HS-5 (cell line): ENCODE results near the gene SLC1A4.
A peak's percentile ranks its signal among the peaks of the same experiment; 100 is the strongest.
"Not testable (repeated sequence)": the region's sequence is repeated elsewhere in the genome, so short reads cannot be mapped to it uniquely, and the experiment has no call there.

Source experiments
- DNase-seq: peaks from one replicate; pipeline ENCODE4 v3.0.0-alpha.2; 2012; ENCODE audit warnings: low read depth

The SLC1A4 gene

GRCh38 chr2:65026704-65027464 is 37.7 kb downstream of the SLC1A4 start:
- DNase-seq, result no peak

- DNase-seq, result no peak
Observed at GRCh38 chr2:65027616-65028244, 38.5 kb downstream of the SLC1A4 start.

DNA sequence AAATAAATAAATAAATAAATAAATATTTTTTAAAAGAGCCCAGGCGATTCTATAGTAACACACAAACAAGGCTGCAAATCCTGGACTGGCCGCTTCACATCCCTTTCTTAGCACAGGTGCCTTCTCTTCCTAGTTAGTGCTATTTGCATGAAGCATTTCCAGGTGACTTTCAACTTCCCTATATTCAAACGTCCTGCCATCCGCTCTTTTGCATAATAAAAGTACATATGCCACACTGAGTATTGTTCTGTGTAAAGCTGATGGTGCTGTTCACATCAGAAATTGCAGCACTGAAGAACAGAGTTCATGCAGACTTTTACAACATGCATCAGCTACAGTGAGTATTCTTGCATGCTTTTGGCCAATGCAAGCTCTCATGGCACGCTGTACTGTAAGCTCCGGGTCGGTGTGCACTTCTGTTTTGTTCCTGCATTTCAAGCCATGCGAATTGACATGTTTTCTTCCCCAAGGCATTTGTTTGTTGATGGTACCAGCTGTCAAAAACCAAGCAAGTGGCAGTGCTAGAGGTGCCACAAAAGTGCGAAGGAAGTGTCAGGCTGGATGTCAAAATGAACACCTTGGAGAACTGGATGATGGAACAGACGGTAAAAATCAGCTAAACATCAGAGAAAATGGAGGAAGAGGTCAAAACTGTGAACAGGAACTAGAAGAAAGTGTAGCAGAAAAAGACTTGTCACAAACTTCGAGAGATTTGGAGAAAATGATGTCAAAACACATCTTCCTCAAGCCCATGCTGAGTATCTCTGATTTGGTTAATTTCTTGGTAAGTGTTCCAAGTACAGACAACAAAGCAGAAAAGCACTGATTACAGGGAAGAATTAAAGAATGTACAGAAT is 41.5 kb downstream of the SLC1A4 start:
- no peak for DNase-seq

DNA sequence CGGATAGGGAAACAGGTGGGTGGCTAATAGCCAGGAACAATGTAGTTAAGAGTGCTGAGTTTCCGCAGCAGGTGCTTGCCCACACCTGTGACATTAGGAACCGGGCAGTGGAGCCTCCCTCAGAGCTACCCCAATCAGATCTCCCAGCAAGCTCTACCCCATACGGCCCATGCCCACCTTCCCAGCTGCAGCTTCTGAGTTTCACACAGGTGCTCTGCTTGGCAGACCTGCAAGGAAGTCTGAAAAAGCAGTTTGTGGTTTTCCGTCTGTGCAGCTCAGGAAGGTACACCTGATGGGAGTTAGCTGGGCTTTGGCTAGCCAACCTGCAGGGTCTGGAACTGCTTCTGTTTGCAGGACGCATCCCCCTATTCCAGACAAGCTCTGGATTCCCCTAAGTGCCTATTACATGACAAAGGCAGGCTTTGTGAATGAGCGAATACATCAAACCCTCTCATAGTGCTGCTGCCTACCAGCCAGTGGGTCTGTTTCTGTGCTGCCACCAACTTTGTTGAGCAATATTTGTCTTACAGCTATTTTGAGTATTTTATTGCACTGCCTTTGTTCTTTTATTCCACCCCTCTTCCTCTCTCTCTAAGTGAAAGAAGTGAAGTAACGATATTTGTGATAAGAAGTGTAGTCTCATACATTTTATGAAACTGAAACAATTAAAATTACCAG is 42.3 kb downstream of the SLC1A4 start:
- no peak for DNase-seq

GRCh38 chr2:65032019-65032975 is 43.1 kb downstream of the SLC1A4 start:
- DNase-seq, result no peak

DNA sequence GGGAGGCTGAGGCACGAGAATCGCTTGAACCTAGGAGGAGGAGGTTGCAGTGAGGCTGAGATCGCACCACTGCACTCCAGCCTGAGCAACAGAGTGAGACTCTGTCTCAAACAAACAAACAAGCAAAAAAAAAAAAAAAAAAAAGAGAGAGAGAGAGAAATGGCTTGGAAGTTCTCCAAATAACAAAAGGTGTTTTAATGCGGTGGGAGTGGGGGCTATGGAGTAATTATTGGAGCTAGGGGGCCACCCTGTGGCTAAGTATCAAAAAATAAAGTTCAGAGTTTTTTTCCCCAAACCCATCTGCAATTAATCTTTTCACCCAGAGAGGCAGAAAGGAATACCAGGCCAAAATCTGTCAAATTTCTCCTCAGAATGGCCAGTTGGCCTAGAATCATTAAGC is 44.0 kb downstream of the SLC1A4 start:
- DNase-seq, result no peak

DNA sequence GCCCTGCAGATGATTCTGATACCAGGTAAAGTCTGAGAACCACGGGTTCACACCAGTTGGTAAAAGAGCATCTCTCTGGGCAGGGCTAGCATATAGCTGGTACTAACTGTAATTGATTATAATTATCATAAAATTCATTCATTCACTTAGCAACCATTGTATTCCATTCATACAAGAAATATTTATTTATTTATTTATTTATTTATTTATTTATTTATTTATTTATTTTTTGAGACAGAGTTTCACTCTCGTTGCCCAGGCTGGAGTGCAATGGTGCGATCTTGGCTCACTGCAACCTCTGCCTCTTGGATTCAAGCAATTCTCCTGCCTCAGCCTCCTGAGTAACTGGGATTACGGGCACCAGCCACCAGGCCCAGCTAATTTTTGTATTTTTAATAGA is 44.5 kb downstream of the SLC1A4 start:
- not testable (repeated sequence) for DNase-seq

DNA sequence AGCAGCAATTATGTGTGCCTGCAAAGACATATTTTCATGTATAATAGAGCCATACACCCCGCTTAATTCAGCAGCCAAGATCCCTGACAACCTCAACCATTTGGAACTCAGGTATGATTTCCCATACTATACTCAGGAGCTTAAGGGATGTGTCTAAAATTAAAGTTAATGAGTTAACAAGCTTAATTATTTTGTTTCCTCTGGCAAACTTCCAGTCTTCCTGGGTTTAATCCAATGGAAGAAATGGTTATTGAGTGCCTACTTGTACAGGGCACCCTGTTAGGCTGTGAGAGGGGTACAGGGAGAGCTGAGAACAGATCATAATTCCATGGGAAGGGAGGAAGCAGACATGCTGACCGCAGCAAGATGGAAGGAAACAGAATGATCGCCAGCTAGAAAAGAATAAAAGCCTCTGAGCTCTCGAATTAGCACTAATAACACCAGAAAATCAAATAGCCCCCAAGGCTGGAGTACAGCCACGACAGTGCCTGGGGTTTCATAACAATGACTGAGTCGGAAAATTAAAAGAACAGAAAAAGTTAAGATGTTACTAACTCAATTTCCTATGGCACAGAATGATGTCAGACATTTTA is 46.2 kb downstream of the SLC1A4 start:
- DNase-seq, result no peak

- no peak for DNase-seq
Observed at GRCh38 chr2:65037178-65037577, 48.0 kb downstream of the SLC1A4 start.

- DNase-seq, result no peak
Observed at GRCh38 chr2:65039640-65040039, 50.4 kb downstream of the SLC1A4 start.

GRCh38 chr2:65040400-65041261 is 51.4 kb downstream of the SLC1A4 start:
- DNase-seq, result peak; percentile 48

- no peak for DNase-seq
Observed at GRCh38 chr2:65043001-65043400, 53.8 kb downstream of the SLC1A4 start.

DNA sequence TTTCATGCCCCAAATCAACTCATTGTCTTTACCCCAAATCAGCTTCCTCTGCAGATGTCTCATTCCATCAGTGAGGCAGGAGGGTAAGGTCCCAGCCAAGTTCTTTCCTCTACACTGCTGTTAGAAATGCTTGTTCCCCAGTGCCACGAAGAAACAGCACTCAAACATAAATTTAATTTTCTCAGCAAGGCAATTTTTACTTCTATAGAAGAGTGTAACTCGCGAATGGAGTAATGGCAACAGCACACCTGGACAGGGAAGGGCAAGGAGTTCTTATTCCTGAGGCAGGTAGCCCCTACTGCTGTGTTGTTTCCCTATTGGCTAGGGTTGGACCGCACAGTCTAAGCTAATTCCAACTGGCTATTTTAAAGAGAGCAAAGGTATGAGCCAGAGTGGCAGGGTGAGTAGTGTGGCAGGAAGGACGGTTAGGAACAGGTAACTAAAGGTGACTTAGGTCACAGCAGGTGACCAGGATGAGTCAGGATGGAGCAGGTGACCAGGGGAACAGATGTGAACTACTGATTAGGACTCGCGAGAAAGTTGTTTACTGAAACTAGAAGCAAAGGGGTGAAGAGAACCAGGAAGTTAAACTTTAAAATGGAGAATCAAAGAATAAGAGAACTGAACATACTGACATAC is 55.0 kb downstream of the SLC1A4 start:
- DNase-seq, result no peak

DNA sequence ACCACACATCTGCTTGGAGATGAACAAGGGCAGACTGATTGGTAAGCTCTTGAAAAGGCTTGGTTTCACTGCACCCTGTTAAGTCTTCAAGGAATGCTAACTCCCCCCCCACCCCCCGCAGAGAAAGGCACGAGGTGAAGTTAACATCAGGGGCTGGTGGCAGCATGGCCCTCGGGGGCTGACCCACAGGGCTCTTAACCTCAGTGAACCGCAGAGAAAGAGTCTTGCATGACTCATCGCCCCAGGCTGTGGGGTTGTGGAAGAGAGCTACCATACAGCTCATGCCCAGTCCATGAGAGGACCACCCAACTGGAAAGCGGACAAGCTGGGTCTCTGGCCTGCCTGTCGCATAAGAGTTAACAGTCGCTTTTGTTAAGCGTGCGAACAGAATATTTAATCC is 56.5 kb downstream of the SLC1A4 start:
- no peak for DNase-seq

- DNase-seq, result no peak
Observed at GRCh38 chr2:65046633-65047407, 57.6 kb downstream of the SLC1A4 start.

DNA sequence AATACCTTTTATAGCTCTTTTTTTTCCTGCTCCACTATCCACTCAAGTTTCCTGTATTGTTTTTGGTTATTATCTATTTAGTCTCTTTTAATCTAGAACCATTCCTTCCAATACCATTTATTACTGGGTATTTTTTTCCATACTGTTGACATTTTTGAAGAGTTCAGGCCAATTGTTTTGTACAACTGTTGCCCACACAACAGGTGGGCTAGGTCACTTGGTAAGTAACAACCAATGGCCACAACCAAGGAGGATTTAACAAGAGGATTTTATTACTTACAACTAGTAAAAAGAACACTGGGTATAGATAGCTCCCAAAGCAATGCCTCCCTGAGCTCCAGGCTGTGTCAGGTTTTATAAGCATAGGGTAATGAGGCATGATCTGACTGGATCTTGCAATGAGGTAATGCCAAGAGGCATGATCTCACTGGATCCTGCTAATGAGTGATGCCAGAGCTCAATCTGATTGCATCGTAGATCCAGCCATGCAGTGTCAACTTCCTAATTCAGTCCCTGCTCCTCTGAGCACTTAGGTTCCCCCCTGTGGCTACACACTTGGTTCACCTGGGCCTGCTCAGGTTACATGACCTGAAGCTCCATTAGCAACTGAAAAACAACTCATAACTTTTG is 59.9 kb downstream of the SLC1A4 start:
- DNase-seq, result no peak

DNA sequence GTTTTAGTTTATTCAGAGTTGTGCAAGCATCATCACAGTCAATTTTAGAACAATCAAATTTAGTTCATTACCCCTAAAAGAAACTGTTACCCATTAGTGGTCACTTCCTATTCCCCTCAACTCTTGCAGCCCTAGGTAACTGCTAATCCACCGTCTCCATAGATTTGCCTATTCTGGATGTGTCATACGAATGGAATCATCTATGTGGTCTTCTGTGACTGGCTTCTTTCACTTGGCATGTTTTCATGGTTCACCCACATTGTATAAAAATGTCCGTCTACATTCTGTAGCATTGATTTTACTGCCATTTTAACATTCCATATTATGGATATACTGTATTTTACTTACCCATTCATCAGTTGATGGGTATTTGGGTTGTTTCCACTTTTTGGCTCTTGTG is 61.7 kb downstream of the SLC1A4 start:
- no peak for DNase-seq

GRCh38 chr2:65053199-65053598 is 64.0 kb downstream of the SLC1A4 start:
- no peak for DNase-seq
